Measurements from ENCODE around the gene MED13L. TPM values are rescaled to one million over a fixed set of nuclear protein-coding genes. Genes with fewer than 3 reads are reported as not detected.

Gene MED13L
- total and polyA plus RNA-seq, 9 donors = 47.8 to 198 (median 156) TPM

GRCh38 chr12:116226026-116226425 is 51.5 kb downstream of the MED13L start:
- no peaks in the 10 kb centered on the region for H3K27me3 ChIP-seq
- TF ChIP-seq, protein P1, sequence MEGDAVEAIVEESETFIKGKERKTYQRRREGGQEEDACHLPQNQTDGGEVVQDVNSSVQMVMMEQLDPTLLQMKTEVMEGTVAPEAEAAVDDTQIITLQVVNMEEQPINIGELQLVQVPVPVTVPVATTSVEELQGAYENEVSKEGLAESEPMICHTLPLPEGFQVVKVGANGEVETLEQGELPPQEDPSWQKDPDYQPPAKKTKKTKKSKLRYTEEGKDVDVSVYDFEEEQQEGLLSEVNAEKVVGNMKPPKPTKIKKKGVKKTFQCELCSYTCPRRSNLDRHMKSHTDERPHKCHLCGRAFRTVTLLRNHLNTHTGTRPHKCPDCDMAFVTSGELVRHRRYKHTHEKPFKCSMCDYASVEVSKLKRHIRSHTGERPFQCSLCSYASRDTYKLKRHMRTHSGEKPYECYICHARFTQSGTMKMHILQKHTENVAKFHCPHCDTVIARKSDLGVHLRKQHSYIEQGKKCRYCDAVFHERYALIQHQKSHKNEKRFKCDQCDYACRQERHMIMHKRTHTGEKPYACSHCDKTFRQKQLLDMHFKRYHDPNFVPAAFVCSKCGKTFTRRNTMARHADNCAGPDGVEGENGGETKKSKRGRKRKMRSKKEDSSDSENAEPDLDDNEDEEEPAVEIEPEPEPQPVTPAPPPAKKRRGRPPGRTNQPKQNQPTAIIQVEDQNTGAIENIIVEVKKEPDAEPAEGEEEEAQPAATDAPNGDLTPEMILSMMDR (IDR thresholded peaks at IDR 0.05) = no peak
- TF ChIP-seq POLR2A (IDR thresholded peaks at IDR 0.05) (no peak), EP300 (IDR thresholded peaks at IDR 0.05) (no peak)
- H3K9me3 ChIP-seq = no peaks in the 10 kb centered on the region
- WGBS, 3 donors = 55 to 73% (median 69%) methylated on average over 2 of the region's 2 CpGs
- intact Hi-C loops (cut with DNase I) = no loop called here
- no peak overlapping the region for H3K27ac ChIP-seq
- H3K4me3 ChIP-seq = no peak overlapping the region
- H3K36me3 ChIP-seq = no peaks in the 10 kb centered on the region
- DNase-seq = no peak
- H3K4me1 ChIP-seq (ENCODE audit: insufficient read depth) = peaks cover 6% of the 10 kb centered on the region

- no peak overlapping the region for H3K27ac ChIP-seq
- H3K4me3 ChIP-seq = no peak overlapping the region
- intact Hi-C loops (cut with DNase I) = no loop called here
- peak in 4 of 5 donors; percentile 66 to 93 (median 90) for DNase-seq
- H3K36me3 ChIP-seq = no peaks in the 10 kb centered on the region
- H3K27me3 ChIP-seq = no peaks in the 10 kb centered on the region
- TF ChIP-seq POLR2A (IDR thresholded peaks at IDR 0.05) (no peak), EP300 (IDR thresholded peaks at IDR 0.05) (peak; percentile 73)
- H3K9me3 ChIP-seq = no peaks in the 10 kb centered on the region
- WGBS, 3 donors = 23 to 51% (median 37%) methylated on average over 4 of the region's 4 CpGs
- peaks cover 8% of the 10 kb centered on the region for H3K4me1 ChIP-seq (ENCODE audit: insufficient read depth)
These were observed 55.1 kb downstream of the MED13L start for GRCh38 chr12:116222358-116222757.

GRCh38 chr12:116220756-116221155 is 56.7 kb downstream of the MED13L start:
- H3K27me3 ChIP-seq = no peaks in the 10 kb centered on the region
- intact Hi-C loops (cut with DNase I) = no loop called here
- H3K4me3 ChIP-seq = no peak overlapping the region
- H3K4me1 ChIP-seq (ENCODE audit: insufficient read depth) = peaks cover 14% of the 10 kb centered on the region
- H3K9me3 ChIP-seq = no peaks in the 10 kb centered on the region
- no peak overlapping the region for H3K27ac ChIP-seq
- no peak for DNase-seq
- WGBS, 3 donors = 95 to 98% (median 96%) methylated on average over 3 of the region's 3 CpGs
- no peaks in the 10 kb centered on the region for H3K36me3 ChIP-seq
- no peak for TF ChIP-seq POLR2A (IDR thresholded peaks at IDR 0.05)
- TF ChIP-seq EP300 (IDR thresholded peaks at IDR 0.05) = no peak
- TF ChIP-seq, protein P1 (IDR thresholded peaks at IDR 0.05) = no peak

DNA sequence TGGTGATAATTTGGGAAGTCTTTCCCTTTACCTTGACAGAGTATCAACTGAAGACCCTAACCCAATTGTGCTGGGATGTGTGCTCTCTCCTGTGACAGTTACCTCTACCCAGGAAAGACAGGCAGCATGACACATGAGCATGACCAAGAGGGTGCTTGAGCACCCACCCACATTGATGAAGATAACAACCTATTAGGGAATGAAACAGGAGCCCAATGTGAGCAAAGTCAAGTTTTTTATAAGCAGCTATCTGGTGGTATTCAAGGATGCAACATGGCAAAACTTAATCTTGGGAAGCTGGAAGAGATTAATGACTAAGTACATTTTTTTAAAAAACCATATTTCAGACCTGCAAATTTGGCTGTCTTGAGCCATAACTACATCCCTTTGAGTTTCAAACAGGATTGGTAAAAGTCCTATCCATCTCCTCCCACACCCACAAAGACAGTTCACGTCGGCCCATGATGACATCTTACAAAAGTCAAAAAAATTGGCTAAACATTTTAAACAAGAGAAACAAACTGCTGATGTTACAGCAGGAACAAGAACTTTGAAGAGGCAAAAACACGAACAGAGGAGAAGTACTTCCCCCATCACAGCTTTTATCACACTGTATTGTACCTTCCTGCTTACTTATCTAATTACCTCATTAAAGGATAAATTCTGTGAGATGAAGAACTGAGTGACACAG is 60.3 kb downstream of the MED13L start:
- no peaks in the 10 kb centered on the region for H3K36me3 ChIP-seq
- TF ChIP-seq POLR2A (IDR thresholded peaks at IDR 0.05) (no peak), EP300 (IDR thresholded peaks at IDR 0.05) (no peak)
- TF ChIP-seq, protein P1 (IDR thresholded peaks at IDR 0.05) = no peak
- no peak overlapping the region for H3K27ac ChIP-seq
- no peak overlapping the region for H3K4me3 ChIP-seq
- no peak for DNase-seq
- H3K27me3 ChIP-seq = no peaks in the 10 kb centered on the region
- peaks cover 11% of the 10 kb centered on the region for H3K4me1 ChIP-seq (ENCODE audit: insufficient read depth)
- no peaks in the 10 kb centered on the region for H3K9me3 ChIP-seq
- intact Hi-C loops (cut with DNase I) = no loop called here
- 30 to 36% (median 31%) methylated on average over 3 of the region's 3 CpGs for WGBS, 3 donors

GRCh38 chr12:116216022-116216756 is 61.3 kb downstream of the MED13L start:
- TF ChIP-seq, protein P1 (IDR thresholded peaks at IDR 0.05) = no peak
- TF ChIP-seq POLR2A (IDR thresholded peaks at IDR 0.05) (no peak), EP300 (IDR thresholded peaks at IDR 0.05) (no peak)
- Histone ChIP-seq H3K27me3 (no peaks in the 10 kb centered on the region), H3K9me3 (no peaks in the 10 kb centered on the region), H3K36me3 (no peaks in the 10 kb centered on the region), H3K4me1 (ENCODE audit: insufficient read depth) (peaks cover 10% of the 10 kb centered on the region), H3K4me3 (no peak overlapping the region), H3K27ac (no peak overlapping the region)
- intact Hi-C loops (cut with DNase I) = no loop called here
- no peak for DNase-seq
- 95 to 97% (median 95%) methylated on average over 5 of the region's 5 CpGs for WGBS, 3 donors
